Measurements from ENCODE around the gene FLAD1.

DNA sequence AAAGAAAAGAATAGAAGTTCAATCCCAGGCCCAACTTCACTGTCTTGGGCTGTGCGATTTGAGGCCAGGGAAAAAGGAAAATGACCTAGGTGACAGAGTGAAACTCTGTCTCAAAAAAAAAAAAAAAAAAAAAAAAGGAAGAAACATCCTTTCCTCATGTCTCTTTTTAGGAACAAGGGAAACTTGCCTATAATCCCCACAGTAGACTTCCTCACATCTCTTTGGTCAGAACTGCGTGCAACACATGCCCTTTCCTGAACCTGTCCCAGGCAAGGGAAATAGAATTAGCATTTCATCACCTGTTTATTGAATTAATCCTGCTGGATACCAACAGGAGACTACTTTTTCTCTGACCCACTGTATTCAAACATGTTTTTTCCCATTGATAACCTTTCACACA lies 52.8 kb downstream of the FLAD1 start:
- no peak for TF ChIP-seq POLR2AphosphoS5 (IDR thresholded peaks at IDR 0.05; ENCODE audit: borderline replicate concordance, low read depth, low read length)
- no peak for TF ChIP-seq EZH2 (IDR thresholded peaks at IDR 0.05)
- no peak for TF ChIP-seq FOXP2 (optimal IDR thresholded peaks at IDR 0.05; ENCODE audit: control extremely low read depth, extremely low read length, insufficient read depth)

Data from SK-N-MC (cell line).